ENCODE data around the gene MAX. TPM values are rescaled to one million over a fixed set of nuclear protein-coding genes. Genes with fewer than 3 reads are reported as not detected.

The MAX gene
- total and polyA plus RNA-seq, 2 of the 4 experiments (the other 2 are of a cell fraction) = 45.2 to 51.8 TPM

DNA sequence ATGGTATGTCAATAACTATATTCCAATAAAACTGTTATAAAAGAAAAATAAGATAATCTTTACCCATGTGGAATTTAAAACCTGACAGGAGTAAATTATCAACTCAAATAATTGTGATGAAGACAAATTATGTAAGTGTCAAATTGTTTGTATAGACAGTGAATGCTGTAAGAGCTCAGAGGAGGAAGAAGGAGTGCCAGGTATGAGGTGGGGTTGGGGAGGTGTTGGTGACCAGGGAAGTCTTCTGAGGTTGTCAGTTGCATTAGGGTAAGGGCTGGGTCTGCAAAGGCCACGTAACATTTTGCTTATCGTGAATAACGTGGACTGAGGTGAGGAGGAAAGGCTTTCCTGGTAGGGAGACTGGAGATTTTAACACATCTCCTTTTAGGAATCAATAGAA lies 2.5 kb upstream of the MAX start:
- H3K4me2 ChIP-seq (ENCODE audit: low read depth, low read length) = no peak overlapping the region
- H3K18ac ChIP-seq (ENCODE audit: low read depth, low read length) = no peak overlapping the region
- no peak overlapping the region for H2AK5ac ChIP-seq (ENCODE audit: low read depth, low read length)
- intact Hi-C loops (cut with micrococcal nuclease) (loop anchor here (5.0 kb wide), 1 partner anchor 53 kb away; no protein-coding TSS in a partner anchor), in situ Hi-C loops (cut with MboI; ENCODE audit: low sequenced_read_pairs) (no loop called here), dilution Hi-C loops (cut with HindIII; ENCODE audit: low sequenced_read_pairs, unreplicated experiment) (no loop called here)
- DNase-seq (no peak), ATAC-seq (ENCODE audit: low read depth) (no peak)
- no peak overlapping the region for H4K8ac ChIP-seq (ENCODE audit: low read depth in 2 of 2, low read length in 2 of 2)
- H3K56ac ChIP-seq (ENCODE audit: extremely low read depth, insufficient read depth, low read length) = no peak overlapping the region
- no peak overlapping the region for H3K14ac ChIP-seq (replicated peaks; ENCODE audit: low read depth, low read length)
- H2BK20ac ChIP-seq (ENCODE audit: low read depth, low read length) = no peak overlapping the region
- peaks cover 4% of the 10 kb centered on the region; the same call in 1 of the 2 replicates for H3K9me1 ChIP-seq (ENCODE audit: insufficient read depth, low read length)
- H2BK120ac ChIP-seq (ENCODE audit: low read depth, low read length) = no peak overlapping the region
- H4K91ac ChIP-seq (ENCODE audit: insufficient read depth, low read depth, low read length) = no peak overlapping the region
- BruUV-seq (replicated peaks) = no TSS peak
- H3K4me1 ChIP-seq (ENCODE audit: control insufficient read depth, insufficient read depth, low read length) = no peaks in the 10 kb centered on the region
- ChIA-PET CTCF (no interaction called here), POLR2A (ENCODE audit: unreplicated experiment) (no interaction called here)
- H3K4ac ChIP-seq (ENCODE audit: low read depth, low read length) = no peak overlapping the region
- no peak overlapping the region for H2BK15ac ChIP-seq (ENCODE audit: low read depth, low read length)
- peaks cover 4 to 15% of the 10 kb centered on the region in 2 experiments for H3K79me1 ChIP-seq (ENCODE audit: low read depth in 1 of 2, low read length in 2 of 2)
- H2BK5ac ChIP-seq (ENCODE audit: low read depth, low read length, poor library complexity, severe bottlenecking) = no peak overlapping the region
- no peaks in the 10 kb centered on the region for H3K9me3 ChIP-seq (ENCODE audit: control insufficient read depth, insufficient read depth, low read length)
- no peak overlapping the region for H4K5ac ChIP-seq (ENCODE audit: low read depth, low read length)
- H4K20me1 ChIP-seq (ENCODE audit: insufficient read depth, low read length) = no peaks in the 10 kb centered on the region
- H3K27ac ChIP-seq (ENCODE audit: insufficient read depth, low read length) = no peak overlapping the region
- no peak overlapping the region for H2AK9ac ChIP-seq (replicated peaks; ENCODE audit: low read depth, low read length, poor library complexity)
- WGBS, 2 experiments (ENCODE audit: extremely low coverage in 2 of 2, insufficient read length in 1 of 2) = no CpG with 5 or more reads among the region's 3 CpGs
- no peak overlapping the region for H3K23ac ChIP-seq (ENCODE audit: low read depth, low read length)
- TF ChIP-seq NFE2L2 (IDR thresholded peaks at IDR 0.05; ENCODE audit: low read depth, low read length) (no peak), CHD1 (IDR thresholded peaks at IDR 0.05; ENCODE audit: low read depth, low read length) (no peak), FOS (IDR thresholded peaks at IDR 0.05; ENCODE audit: low read depth, low read length) (no peak), RFX5 (IDR thresholded peaks at IDR 0.05; ENCODE audit: low read depth, low read length) (no peak), CEBPB (IDR thresholded peaks at IDR 0.05; ENCODE audit: low read depth, low read length) (no peak), MXI1 (IDR thresholded peaks at IDR 0.05; ENCODE audit: borderline replicate concordance, low read depth, low read length) (no peak), SMC3 (IDR thresholded peaks at IDR 0.05; ENCODE audit: low read depth, low read length) (no peak), MAZ (IDR thresholded peaks at IDR 0.05; ENCODE audit: borderline replicate concordance, low read depth, low read length) (no peak)
- TF ChIP-seq, protein P1, sequence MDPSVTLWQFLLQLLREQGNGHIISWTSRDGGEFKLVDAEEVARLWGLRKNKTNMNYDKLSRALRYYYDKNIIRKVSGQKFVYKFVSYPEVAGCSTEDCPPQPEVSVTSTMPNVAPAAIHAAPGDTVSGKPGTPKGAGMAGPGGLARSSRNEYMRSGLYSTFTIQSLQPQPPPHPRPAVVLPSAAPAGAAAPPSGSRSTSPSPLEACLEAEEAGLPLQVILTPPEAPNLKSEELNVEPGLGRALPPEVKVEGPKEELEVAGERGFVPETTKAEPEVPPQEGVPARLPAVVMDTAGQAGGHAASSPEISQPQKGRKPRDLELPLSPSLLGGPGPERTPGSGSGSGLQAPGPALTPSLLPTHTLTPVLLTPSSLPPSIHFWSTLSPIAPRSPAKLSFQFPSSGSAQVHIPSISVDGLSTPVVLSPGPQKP (IDR thresholded peaks at IDR 0.05; ENCODE audit: borderline replicate concordance, low read depth, low read length) = no peak
- H2AFZ ChIP-seq (replicated peaks; ENCODE audit: low read length, poor library complexity) = no peak overlapping the region
- no peak overlapping the region for H3K4me3 ChIP-seq (ENCODE audit: insufficient read depth, low read depth, low read length)
- H3K27me3 ChIP-seq (ENCODE audit: control insufficient read depth, insufficient read depth, low read length) = peaks cover 5% of the 10 kb centered on the region
- H3K36me3 ChIP-seq (ENCODE audit: control insufficient read depth, insufficient read depth, low read length) = no peaks in the 10 kb centered on the region
- no peak overlapping the region for H3K9ac ChIP-seq (ENCODE audit: low read depth, low read length)

Data from IMR-90 (cell line).